Coronary artery (tissue), 2 donors: ENCODE results near the gene TMEM116.
"Not testable (repeated sequence)": the region's sequence is repeated elsewhere in the genome, so short reads cannot be mapped to it uniquely, and the experiment has no call there.

Experiments used
- DNase-seq: peaks from one replicate; pipeline ENCODE4 v3.0.0-alpha.2; 2017; ENCODE audit warnings: low spot score
- H3K27ac ChIP-seq, 2 donors: fragments of 200-600 bp; sonication (generic); one replicate each; pipeline ENCODE4 v1.5.1; 2016 to 2019
- H3K4me3 ChIP-seq: fragments of 200-600 bp; sonication (generic); 2 replicates; pipeline ENCODE4 v1.5.1; 2016; ENCODE audit warnings: mild to moderate bottlenecking, moderate library complexity
- CTCF ChIP-seq: fragments of 200-600 bp; sonication (generic); IDR thresholded peaks from one replicate; pipeline ENCODE4 v1.5.1; 2019; ENCODE audit warnings: antibody characterized with exemption

The TMEM116 gene

GRCh38 chr12:111998015-111998414 is 14.9 kb downstream of the TMEM116 start:
- no peak for DNase-seq
- H3K27ac ChIP-seq, result peak overlapping the region; percentile 22
- TF ChIP-seq CTCF, result no peak
- no peak overlapping the region for H3K4me3 ChIP-seq

GRCh38 chr12:111997300-111997699 is 15.7 kb downstream of the TMEM116 start:
- Histone ChIP-seq H3K27ac (peak overlapping the region in 1 of 2 donors; percentile 22), H3K4me3 (no peak overlapping the region)
- TF ChIP-seq CTCF, result no peak
- no peak for DNase-seq

- Histone ChIP-seq H3K4me3 (no peak overlapping the region), H3K27ac (no peak overlapping the region)
- no peak for TF ChIP-seq CTCF
- DNase-seq, result no peak
Measured at GRCh38 chr12:111995782-111996480, 17.0 kb downstream of the TMEM116 start.

GRCh38 chr12:111994211-111995111 is 18.5 kb downstream of the TMEM116 start:
- not testable (repeated sequence) for H3K4me3 ChIP-seq

GRCh38 chr12:111993292-111994150 is 19.4 kb downstream of the TMEM116 start:
- no peak for TF ChIP-seq CTCF
- DNase-seq, result no peak
- Histone ChIP-seq H3K4me3 (no peak overlapping the region), H3K27ac (no peak overlapping the region)

More at GRCh38 chr12:111994211-111995111, 18.5 kb downstream of the TMEM116 start:
- not testable (repeated sequence) for H3K27ac ChIP-seq, DNase-seq

GRCh38 chr12:111992464-111992863 is 20.5 kb downstream of the TMEM116 start:
- Histone ChIP-seq H3K4me3 (no peak overlapping the region), H3K27ac (no peak overlapping the region)
- DNase-seq, result no peak
- no peak for TF ChIP-seq CTCF

- Histone ChIP-seq H3K27ac (no peak overlapping the region), H3K4me3 (no peak overlapping the region)
- TF ChIP-seq CTCF, result no peak
- no peak for DNase-seq
Measured at GRCh38 chr12:111991946-111992345, 21.0 kb downstream of the TMEM116 start.
